CD14-positive monocyte (primary cell): ENCODE results near the gene SUFU. TPM values are rescaled to one million over a fixed set of nuclear protein-coding genes. Genes with fewer than 3 reads are reported as not detected.

Experiments used
- DNase-seq, 3 donors: peaks; one replicate each; pipeline ENCODE4 v3.0.0-alpha.2; 2011 to 2022
- H2AFZ ChIP-seq: 2 replicates; pipeline ENCODE4 v1.6.0; 2012; ENCODE audit warnings: mild to moderate bottlenecking, low read depth, low read length, inconsistent platforms; ENCODE audit not compliant: insufficient read depth, poor library complexity, severe bottlenecking
- H3K27ac ChIP-seq, 2 donors: 1 replicate in 1 of 2; 2 replicates in 1 of 2; pipeline ENCODE4 v1.5.1; 2012 to 2013; ENCODE audit warnings: low read length in 2 of 2, control low read depth in 1 of 2, inconsistent platforms in 1 of 2, low read depth in 1 of 2, mild to moderate bottlenecking in 1 of 2
- H3K27me3 ChIP-seq, 2 donors: one replicate each; pipeline versions ENCODE4 v1.6.0 to v1.6.1; 2011 to 2013; ENCODE audit warnings: low read length in 2 of 2; ENCODE audit not compliant: control insufficient read depth in 2 of 2, insufficient read depth in 2 of 2
- H3K36me3 ChIP-seq, 2 donors: replicated peaks in 1 of 2; 1 replicate in 1 of 2; 2 replicates in 1 of 2; pipeline versions ENCODE4 v1.5.1 to v1.6.1; 2012 to 2013; ENCODE audit warnings: low read length in 2 of 2, control low read depth in 1 of 2, inconsistent platforms in 1 of 2, mild to moderate bottlenecking in 1 of 2; ENCODE audit not compliant: insufficient read depth in 2 of 2, control insufficient read depth in 1 of 2
- H3K4me1 ChIP-seq, 2 donors: 1 replicate in 1 of 2; 2 replicates in 1 of 2; pipeline versions ENCODE4 v1.5.1 to v1.6.1; 2012 to 2013; ENCODE audit warnings: low read length in 2 of 2, control low read depth in 1 of 2, inconsistent platforms in 1 of 2, mild to moderate bottlenecking in 1 of 2, moderate library complexity in 1 of 2; ENCODE audit not compliant: insufficient read depth in 2 of 2, control insufficient read depth in 1 of 2
- H3K4me2 ChIP-seq: replicated peaks from 2 replicates; pipeline ENCODE3; 2012; ENCODE audit warnings: low read length, moderate library complexity, mild to moderate bottlenecking; ENCODE audit not compliant: poor library complexity, severe bottlenecking; ENCODE audit errors: extremely low read depth
- H3K4me3 ChIP-seq, 3 experiments: fragments of 200-600 bp in 1 of 3; sonication (generic) in 1 of 3; replicated peaks in 1 of 3; 1 replicate in 2 of 3; 2 replicates in 1 of 3; pipeline ENCODE4 v1.5.1; 2011 to 2013; ENCODE audit warnings: low read length in 3 of 3, mild to moderate bottlenecking in 3 of 3, control low read depth in 2 of 3, low read depth in 2 of 3, inconsistent platforms in 1 of 3, moderate library complexity in 1 of 3
- H3K79me2 ChIP-seq: 2 replicates; pipeline ENCODE4 v1.6.0; 2012; ENCODE audit warnings: mild to moderate bottlenecking, control low read depth, inconsistent platforms, low read length, moderate library complexity; ENCODE audit not compliant: insufficient read depth
- H3K9ac ChIP-seq: 2 replicates; pipeline ENCODE4 v1.6.0; 2017; ENCODE audit warnings: low read length, mild to moderate bottlenecking; ENCODE audit not compliant: insufficient read depth, poor library complexity, severe bottlenecking
- H3K9me3 ChIP-seq, 2 donors: replicated peaks in 1 of 2; 1 replicate in 1 of 2; 2 replicates in 1 of 2; pipeline versions ENCODE4 v1.5.1 to v1.6.1; 2012 to 2013; ENCODE audit warnings: low read length in 2 of 2, control low read depth in 1 of 2; ENCODE audit not compliant: control insufficient read depth in 1 of 2, insufficient read depth in 1 of 2
- H4K20me1 ChIP-seq: 2 replicates; pipeline ENCODE4 v1.6.0; 2012; ENCODE audit warnings: mild to moderate bottlenecking, low read length, control low read depth, moderate library complexity; ENCODE audit not compliant: insufficient read depth
- H3K27ac Mint-ChIP-seq, 7 donors: one replicate each; pipeline ENCODE4 v1.8.0; 2020; ENCODE audit warnings: mild to moderate bottlenecking in 7 of 7, mixed read lengths in 7 of 7, moderate library complexity in 6 of 7, inconsistent platforms in 2 of 7
- H3K27me3 Mint-ChIP-seq, 3 donors: one replicate each; pipeline ENCODE4 v1.8.0; 2021 to 2022; ENCODE audit warnings: low read depth in 3 of 3, mild to moderate bottlenecking in 3 of 3, mixed read lengths in 3 of 3, moderate library complexity in 3 of 3, inconsistent platforms in 1 of 3
- H3K36me3 Mint-ChIP-seq, 2 donors: one replicate each; pipeline ENCODE4 v1.8.0; 2020; ENCODE audit warnings: mixed read lengths in 2 of 2, inconsistent platforms in 1 of 2, mild to moderate bottlenecking in 1 of 2
- H3K4me1 Mint-ChIP-seq: one replicate; pipeline ENCODE4 v1.8.0; 2020; ENCODE audit warnings: mild to moderate bottlenecking, mixed read lengths
- H3K4me3 Mint-ChIP-seq, 2 donors: one replicate each; pipeline ENCODE4 v1.8.0; 2020; ENCODE audit warnings: mild to moderate bottlenecking in 2 of 2, mixed read lengths in 2 of 2, moderate library complexity in 1 of 2
- H3K9me3 Mint-ChIP-seq, 7 donors: one replicate each; pipeline ENCODE4 v1.8.0; 2020 to 2022; ENCODE audit warnings: mixed read lengths in 7 of 7, mild to moderate bottlenecking in 6 of 7, moderate library complexity in 6 of 7, inconsistent platforms in 2 of 7
- WGBS: methylation state at CpG from one replicate; pipeline ENCODE4 v1.1.5; 2013; ENCODE audit warnings: missing lambda C conversion rate; ENCODE audit not compliant: insufficient coverage; 5-methylcytosine and 5-hydroxymethylcytosine counted together
- intact Hi-C, 2 donors: fragments of 100-400 bp; cut with micrococcal nuclease; formaldehyde crosslinking; loops; one replicate each; pipeline versions ENCODE4 v1.15.0 to v1.15.1; 2023
- polyA plus RNA-seq, 3 donors: library from polyadenylated mRNA; depleted of rRNA in 1 of 3; unstranded in 2 of 3; stranded (reverse) in 1 of 3; fragments of 300-500 nt in 2 of 3; fragments of >200 nt in 1 of 3; fragmentation: Illumina TruSeq in 2 of 3; gene quantifications; 1 replicate in 2 of 3; 2 replicates in 1 of 3; pipeline ENCODE4 v1.2.3, GENCODE V29; 2012 to 2021
- TF ChIP-seq, protein P1 (sequence below): fragments of 200-600 bp; IDR thresholded peaks from one replicate; pipeline ENCODE4 v1.8.0; 2022; ENCODE audit warnings: antibody characterized with exemption, mild to moderate bottlenecking

Gene SUFU
- polyA plus RNA-seq, 3 donors: 3.2 to 10.0 (median 5.7) TPM

DNA sequence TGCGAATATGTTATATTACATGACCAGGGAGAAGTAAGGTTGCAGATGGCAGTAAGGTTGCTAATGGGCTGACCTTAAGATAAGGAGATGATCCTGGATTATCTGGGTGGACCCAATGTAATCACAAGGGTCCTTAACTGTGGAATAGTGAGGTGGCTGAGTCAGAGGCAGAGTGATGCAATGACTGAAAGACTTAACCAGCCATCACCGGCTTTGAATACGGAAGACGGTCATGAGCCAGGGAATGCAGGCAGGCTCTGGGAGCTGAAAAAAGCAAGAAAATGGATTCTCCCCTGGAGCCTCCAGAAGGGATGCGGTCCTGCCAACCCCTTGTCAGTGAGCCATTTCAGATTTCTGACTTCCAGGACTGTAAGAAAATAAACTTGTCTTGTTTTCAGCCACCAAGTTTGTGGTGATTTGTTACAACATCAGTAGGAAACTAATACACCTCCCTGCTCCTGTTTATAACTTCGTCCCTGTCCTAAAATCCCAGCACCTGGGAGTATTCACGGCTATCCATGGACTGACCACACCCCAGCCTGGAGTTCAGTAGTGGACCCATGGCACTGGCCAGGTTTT, 47.8 kb upstream of the SUFU start:
- Histone ChIP-seq H3K9me3 (no peaks in the 10 kb centered on the region), H3K9ac (peak overlapping the region; percentile 28), H3K79me2 (peaks cover 11% of the 10 kb centered on the region), H3K27ac (peak overlapping the region; percentile 81 to 98), H3K4me1 (peaks cover 65 to 66% of the 10 kb centered on the region in 2 donors), H3K36me3 (no peaks in the 10 kb centered on the region), H3K27me3 (no peaks in the 10 kb centered on the region), H2AFZ (peak overlapping the region; percentile 60), H3K4me3 (peak overlapping the region in 1 of 3 experiments; percentile 3), H4K20me1 (no peaks in the 10 kb centered on the region), H3K4me2 (peak overlapping the region; percentile 17)
- peaks cover 0 to 2% (median 0%) of the 10 kb centered on the region in 7 donors for H3K9me3 Mint-ChIP-seq
- peak overlapping the region; percentile 16 for H3K4me3 Mint-ChIP-seq
- 20% methylated on average over 4 of the region's 7 CpGs for WGBS
- peaks cover 0 to 3% (median 2%) of the 10 kb centered on the region in 3 donors for H3K27me3 Mint-ChIP-seq
- peak; percentile 82 to 93 (median 93) for DNase-seq
- H3K36me3 Mint-ChIP-seq: peaks cover 4 to 5% of the 10 kb centered on the region in 2 donors
- TF ChIP-seq, protein P1, sequence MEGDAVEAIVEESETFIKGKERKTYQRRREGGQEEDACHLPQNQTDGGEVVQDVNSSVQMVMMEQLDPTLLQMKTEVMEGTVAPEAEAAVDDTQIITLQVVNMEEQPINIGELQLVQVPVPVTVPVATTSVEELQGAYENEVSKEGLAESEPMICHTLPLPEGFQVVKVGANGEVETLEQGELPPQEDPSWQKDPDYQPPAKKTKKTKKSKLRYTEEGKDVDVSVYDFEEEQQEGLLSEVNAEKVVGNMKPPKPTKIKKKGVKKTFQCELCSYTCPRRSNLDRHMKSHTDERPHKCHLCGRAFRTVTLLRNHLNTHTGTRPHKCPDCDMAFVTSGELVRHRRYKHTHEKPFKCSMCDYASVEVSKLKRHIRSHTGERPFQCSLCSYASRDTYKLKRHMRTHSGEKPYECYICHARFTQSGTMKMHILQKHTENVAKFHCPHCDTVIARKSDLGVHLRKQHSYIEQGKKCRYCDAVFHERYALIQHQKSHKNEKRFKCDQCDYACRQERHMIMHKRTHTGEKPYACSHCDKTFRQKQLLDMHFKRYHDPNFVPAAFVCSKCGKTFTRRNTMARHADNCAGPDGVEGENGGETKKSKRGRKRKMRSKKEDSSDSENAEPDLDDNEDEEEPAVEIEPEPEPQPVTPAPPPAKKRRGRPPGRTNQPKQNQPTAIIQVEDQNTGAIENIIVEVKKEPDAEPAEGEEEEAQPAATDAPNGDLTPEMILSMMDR: no peak
- H3K27ac Mint-ChIP-seq: peak overlapping the region; percentile 76 to 100 (median 91)
- intact Hi-C loops: no loop called here
- peaks cover 67% of the 10 kb centered on the region for H3K4me1 Mint-ChIP-seq

DNA sequence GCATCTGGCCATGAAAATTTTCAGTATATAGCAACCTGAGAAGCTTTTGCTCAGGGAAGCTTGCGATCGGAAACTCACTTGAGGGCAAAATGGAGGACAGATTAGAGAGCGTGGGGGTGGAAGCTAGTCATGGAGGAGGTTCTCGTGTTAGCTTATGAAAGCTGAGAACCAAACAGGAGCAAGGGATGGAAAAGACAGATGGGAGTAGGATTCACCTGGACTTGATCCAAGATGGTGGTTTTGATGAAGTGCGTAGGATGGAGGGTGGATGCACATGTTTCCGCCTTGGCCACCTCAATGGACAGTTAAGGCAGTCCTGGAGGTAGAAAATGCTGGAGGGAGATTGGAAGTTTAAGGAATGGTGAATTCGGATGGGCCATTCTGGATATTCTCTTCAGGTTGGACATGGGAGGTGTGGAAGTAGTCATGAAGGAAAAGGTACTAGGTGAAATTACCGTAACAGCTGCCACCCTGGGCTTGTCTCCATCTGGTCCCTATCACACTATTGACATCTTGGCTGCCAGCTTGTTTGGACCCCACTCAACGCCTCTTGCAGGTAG, 46.1 kb upstream of the SUFU start:
- DNase-seq: no peak
- Histone ChIP-seq H2AFZ (no peak overlapping the region), H3K4me2 (no peak overlapping the region), H3K9me3 (no peaks in the 10 kb centered on the region), H3K27me3 (peaks cover 0 to under 1% of the 10 kb centered on the region in 2 donors), H3K36me3 (no peaks in the 10 kb centered on the region), H4K20me1 (no peaks in the 10 kb centered on the region), H3K9ac (no peak overlapping the region), H3K79me2 (no peaks in the 10 kb centered on the region), H3K4me1 (peaks cover 62 to 66% of the 10 kb centered on the region in 2 donors), H3K4me3 (no peak overlapping the region), H3K27ac (no peak overlapping the region)
- 87% methylated on average over 7 of the region's 9 CpGs for WGBS
- H3K27ac Mint-ChIP-seq: no peak overlapping the region
- H3K36me3 Mint-ChIP-seq: peaks cover 4 to 5% of the 10 kb centered on the region in 2 donors
- H3K4me3 Mint-ChIP-seq: no peak overlapping the region
- H3K27me3 Mint-ChIP-seq: peaks cover 2 to 5% (median 3%) of the 10 kb centered on the region in 3 donors
- intact Hi-C loops: no loop called here
- peaks cover 65% of the 10 kb centered on the region for H3K4me1 Mint-ChIP-seq
- peaks cover 0 to 2% (median 0%) of the 10 kb centered on the region in 7 donors for H3K9me3 Mint-ChIP-seq
- TF ChIP-seq, protein P1: no peak
